HCT116 (cell line): ENCODE data around the gene CDCP1. TPM values are rescaled to one million over a fixed set of nuclear protein-coding genes. Genes with fewer than 3 reads are reported as not detected.

Experiments
- ATAC-seq: fragments of 200-7000 bp; cut with Tn5 transposase; 2 replicates; pipeline ENCODE4 v1.9.1; 2020; ENCODE audit warnings: mild to moderate bottlenecking, moderate library complexity
- BruUV-seq: library from RNA; stranded (reverse); fragments of 400-500 nt; replicated peaks from 2 replicates; lab custom pipeline; 2021; lab: Mats Ljungman, UMichigan
- CTCF ChIA-PET: fragments of 300-600 bp; sonication (Branson Sonifier 250); formaldehyde crosslinking; loops from one replicate; lab custom pipeline; 2021; ENCODE audit warnings: antibody characterized with exemption; lab: Charles Lee
- POLR2A ChIA-PET: fragments of 300-600, 350-600 bp; sonication (Branson Sonifier 250); formaldehyde crosslinking; loops from one replicate; lab custom pipeline; 2021; ENCODE audit warnings: antibody characterized with exemption; lab: Charles Lee
- RAD21 ChIA-PET, 2 experiments: fragments of 300-600 bp; sonication (Branson Sonifier 250); formaldehyde crosslinking; loops; one replicate each; lab custom pipeline; 2023; ENCODE audit warnings: low total read pairs in 2 of 2; ENCODE audit not compliant: uncharacterized antibody in 2 of 2, unreplicated experiment in 2 of 2, low non-redundant PET in 1 of 2; lab: Charles Lee
- DNase-seq: peaks from one replicate; pipeline ENCODE4 v3.0.0-alpha.2; 2010; ENCODE audit warnings: low read depth, low spot score
- H2AFZ ChIP-seq: fragments of 200-600 bp; shearing (Covaris generic), sonication (generic); 2 replicates; pipeline ENCODE4 v1.6.1; 2017; ENCODE audit warnings: low read depth, mixed run types, mixed read lengths, antibody characterized with exemption, low read length; ENCODE audit not compliant: poor library complexity, severe bottlenecking
- H3K27ac ChIP-seq: 2 replicates; pipeline ENCODE4 v1.5.1; 2012; ENCODE audit warnings: low read depth, low read length
- H3K27me3 ChIP-seq: fragments of 200-600 bp; sonication (generic); 2 replicates; pipeline ENCODE4 v1.6.1; 2016; ENCODE audit warnings: mixed run types, low read length, mixed read lengths; ENCODE audit not compliant: insufficient read depth
- H3K36me3 ChIP-seq, 2 experiments: fragments of 200-500 bp in 1 of 2; fragments of 200-600 bp in 1 of 2; sonication (Bioruptor generic) in 1 of 2; sonication (generic) in 1 of 2; 2 replicates each; pipeline versions ENCODE4 v1.5.1 to v1.6.1; 2014 to 2016; ENCODE audit warnings: low read length in 2 of 2, inconsistent platforms in 1 of 2, mixed read lengths in 1 of 2, mixed run types in 1 of 2; ENCODE audit not compliant: insufficient read depth in 2 of 2, control insufficient read depth in 1 of 2
- H3K4me1 ChIP-seq, 2 experiments: fragments of 200-600 bp in 1 of 2; sonication (generic) in 1 of 2; 2 replicates each; pipeline versions ENCODE4 v1.5.1 to v1.6.1; 2012 to 2017; ENCODE audit warnings: low read length in 2 of 2, inconsistent platforms in 1 of 2, mild to moderate bottlenecking in 1 of 2, mixed read lengths in 1 of 2, mixed run types in 1 of 2, moderate library complexity in 1 of 2; ENCODE audit not compliant: insufficient read depth in 2 of 2, control insufficient read depth in 1 of 2
- H3K4me2 ChIP-seq: fragments of 200-600 bp; sonication (generic); 2 replicates; pipeline ENCODE4 v1.6.1; 2017; ENCODE audit warnings: mixed run types, low read length, mixed read lengths
- H3K4me3 ChIP-seq, 2 experiments: fragments of 200-600 bp in 1 of 2; sonication (generic) in 1 of 2; replicated peaks in 1 of 2; 2 replicates each; pipeline ENCODE4 v1.5.1; 2011 to 2016; ENCODE audit warnings: low read length in 2 of 2, control low read depth in 1 of 2, low read depth in 1 of 2, mild to moderate bottlenecking in 1 of 2, mixed read lengths in 1 of 2, mixed run types in 1 of 2
- H3K79me2 ChIP-seq: fragments of 200-600 bp; sonication (generic); 2 replicates; pipeline ENCODE4 v1.6.1; 2017; ENCODE audit warnings: mild to moderate bottlenecking, mixed run types, low read length, moderate library complexity, mixed read lengths; ENCODE audit not compliant: insufficient read depth
- H3K9ac ChIP-seq: fragments of 200-600 bp; sonication (generic); 2 replicates; pipeline ENCODE4 v1.6.1; 2016; ENCODE audit warnings: low read length, mixed read lengths
- H3K9me2 ChIP-seq: fragments of 200-600 bp; sonication (generic), shearing (Covaris generic); 2 replicates; pipeline ENCODE4 v1.6.1; 2017; ENCODE audit warnings: mixed run types, mild to moderate bottlenecking, moderate library complexity; ENCODE audit not compliant: insufficient read depth
- H3K9me3 ChIP-seq, 2 experiments: fragments of 200-500 bp in 1 of 2; fragments of 200-600 bp in 1 of 2; sonication (Bioruptor generic) in 1 of 2; sonication (generic) in 1 of 2; 2 replicates each; pipeline ENCODE4 v1.6.1; 2014 to 2017; ENCODE audit warnings: low read length in 2 of 2, mixed read lengths in 2 of 2, inconsistent platforms in 1 of 2, low read depth in 1 of 2, mild to moderate bottlenecking in 1 of 2, mixed run types in 1 of 2, moderate library complexity in 1 of 2; ENCODE audit not compliant: control insufficient read depth in 1 of 2, insufficient read depth in 1 of 2
- H4K20me1 ChIP-seq: fragments of 200-600 bp; sonication (generic), shearing (Covaris generic); 2 replicates; pipeline ENCODE4 v1.6.1; 2017; ENCODE audit warnings: mixed run types, mild to moderate bottlenecking, moderate library complexity; ENCODE audit not compliant: insufficient read depth
- CBX3 ChIP-seq: IDR thresholded peaks from 2 replicates; pipeline ENCODE4 v1.6.1; 2012; ENCODE audit warnings: low read depth
- CEBPB ChIP-seq: IDR thresholded peaks from 2 replicates; pipeline ENCODE4 v1.6.1; 2012; ENCODE audit warnings: low read depth
- CTCF ChIP-seq, 3 experiments: fragments of 200-600 bp in 1 of 3; sonication (generic) in 1 of 3; IDR thresholded peaks in 2 of 3; conservative IDR thresholded peaks in 1 of 3; 2 replicates each; pipeline ENCODE4 v1.5.1; 2012 to 2017; ENCODE audit warnings: low read depth in 2 of 3, low read length in 2 of 3, antibody characterized with exemption in 1 of 3, borderline replicate concordance in 1 of 3, control low read depth in 1 of 3, mild to moderate bottlenecking in 1 of 3, mixed read lengths in 1 of 3, mixed run types in 1 of 3, moderate library complexity in 1 of 3; ENCODE audit not compliant: insufficient read depth in 1 of 3
- EGR1 ChIP-seq: IDR thresholded peaks from 2 replicates; pipeline ENCODE4 v1.6.1; 2012; ENCODE audit warnings: low read depth
- ELF1 ChIP-seq: IDR thresholded peaks from 2 replicates; pipeline ENCODE4 v1.6.1; 2012; ENCODE audit warnings: low read depth, borderline replicate concordance
- EZH2 ChIP-seq: fragments of 200-600 bp; sonication (generic); IDR thresholded peaks from 2 replicates; pipeline ENCODE4 v1.6.1; 2017; ENCODE audit warnings: antibody characterized with exemption, mixed run types
- FOSL1 ChIP-seq: IDR thresholded peaks from 2 replicates; pipeline ENCODE4 v1.6.1; 2012; ENCODE audit warnings: low read depth
- JUND ChIP-seq: IDR thresholded peaks from 2 replicates; pipeline ENCODE4 v1.6.1; 2012
- POLR2A ChIP-seq: IDR thresholded peaks from 2 replicates; pipeline ENCODE4 v1.7.0; 2011; ENCODE audit warnings: borderline replicate concordance; ENCODE audit not compliant: insufficient read depth, insufficient read length; ENCODE audit errors: extremely low read depth
- POLR2AphosphoS5 ChIP-seq: IDR thresholded peaks from 2 replicates; pipeline ENCODE4 v1.6.1; 2011; ENCODE audit warnings: mild to moderate bottlenecking, low read depth, low read length, moderate library complexity
- RAD21 ChIP-seq: IDR thresholded peaks from 2 replicates; pipeline ENCODE4 v1.6.1; 2012; ENCODE audit warnings: low read depth, mild to moderate bottlenecking
- REST ChIP-seq: IDR thresholded peaks from 2 replicates; pipeline ENCODE4 v1.6.1; 2012; ENCODE audit warnings: low read depth
- TCF7L2 ChIP-seq: IDR thresholded peaks from 2 replicates; pipeline ENCODE4 v1.7.0; 2011; ENCODE audit warnings: borderline replicate concordance, inconsistent platforms; ENCODE audit not compliant: insufficient read depth, insufficient read length; ENCODE audit errors: extremely low read depth
- intact Hi-C: fragments of 100-400 bp; cut with micrococcal nuclease; formaldehyde crosslinking; loops from 2 replicates; pipeline ENCODE4 v1.10.0; 2022
- total RNA-seq: library from RNA; stranded (reverse); gene quantifications from one replicate; pipeline ENCODE4 v1.2.1, GENCODE V29; 2021; ENCODE audit not compliant: unreplicated experiment

The CDCP1 gene
- total RNA-seq, 1 experiment from 2014 or later, result 196 TPM

- TF ChIP-seq FOSL1, result 0 out of 2 replicates have a peak, but pooled peaks have one; percentile 0
- no peak for TF ChIP-seq EZH2
- ChIA-PET POLR2A (interaction anchor here (0.7 to 1.7 kb wide), 5 partner anchors 9 to 45 kb away, joined by 3 to 7 read pairs (median 3); partner anchors contain the start of gene CDCP1), RAD21 (no interaction called here), CTCF (interaction anchor here (1.2 kb wide), 1 partner anchor 13 kb away, joined by 3 read pairs; no protein-coding TSS in a partner anchor)
- peak overlapping the region; percentile 2; the same call in 1 of the 2 replicates for H3K4me2 ChIP-seq
- DNase-seq, result no peak
- no peak overlapping the region for H3K4me3 ChIP-seq
- peaks cover 0 to 24% of the 10 kb centered on the region in 2 experiments; a peak in 2 of 4 replicates for H3K4me1 ChIP-seq
- ATAC-seq, result peak; percentile 59
- intact Hi-C loops, result no loop called here
- H3K79me2 ChIP-seq, result no peaks in the 10 kb centered on the region
- BruUV-seq, result no TSS peak
- H4K20me1 ChIP-seq, result no peaks in the 10 kb centered on the region
- H3K9me3 ChIP-seq, result peaks cover 0 to 4% of the 10 kb centered on the region in 2 experiments; a peak in 2 of 4 replicates
- no peak overlapping the region for H3K9ac ChIP-seq
- H3K27ac ChIP-seq, result no peak overlapping the region
- H3K9me2 ChIP-seq, result no peaks in the 10 kb centered on the region
- H3K36me3 ChIP-seq, result 0 out of 4 replicates have a peak, but pooled peaks cover 0 to 3% of the 10 kb centered on the region in 2 experiments
- H3K27me3 ChIP-seq, result no peaks in the 10 kb centered on the region
- H2AFZ ChIP-seq, result peak overlapping the region; percentile 3
Observed at GRCh38 chr3:45154641-45155147, 8.5 kb upstream of the CDCP1 start.

GRCh38 chr3:45153658-45154437, 7.7 kb upstream of the CDCP1 start:
- Histone ChIP-seq H3K27me3 (no peaks in the 10 kb centered on the region), H3K9me3 (peaks cover 0 to 4% of the 10 kb centered on the region in 2 experiments; a peak in 2 of 4 replicates), H3K4me3 (no peak overlapping the region), H3K9me2 (no peaks in the 10 kb centered on the region), H2AFZ (peak overlapping the region; percentile 3), H3K36me3 (0 out of 4 replicates have a peak, but pooled peaks cover 0 to 3% of the 10 kb centered on the region in 2 experiments), H4K20me1 (no peaks in the 10 kb centered on the region), H3K4me2 (peak overlapping the region; percentile 2; the same call in 1 of the 2 replicates), H3K27ac (no peak overlapping the region), H3K9ac (no peak overlapping the region), H3K4me1 (peaks cover 0 to 24% of the 10 kb centered on the region in 2 experiments; a peak in 2 of 4 replicates), H3K79me2 (no peaks in the 10 kb centered on the region)
- intact Hi-C loops, result no loop called here
- no peak for DNase-seq
- ChIA-PET RAD21 (no interaction called here), CTCF (interaction anchor here (1.2 kb wide), 1 partner anchor 14 kb away, joined by 3 read pairs; no protein-coding TSS in a partner anchor), POLR2A (interaction anchor here (0.6 to 1.7 kb wide), 4 partner anchors 8 to 46 kb away, joined by 3 to 7 read pairs (median 4); partner anchors contain the start of gene CDCP1)
- no peak for ATAC-seq
- BruUV-seq, result no TSS peak
- TF ChIP-seq CTCF (IDR thresholded peaks at IDR 0.05 in 2 of 3, conservative IDR thresholded peaks at IDR 0.05 in 1 of 3; ENCODE audit: borderline replicate concordance in 1 of 3, insufficient read depth in 1 of 3, low read depth in 2 of 3, low read length in 2 of 3) (no peak), JUND (no peak), REST (no peak), POLR2A (no peak), CEBPB (no peak), POLR2AphosphoS5 (no peak), ELF1 (no peak), EGR1 (no peak), RAD21 (no peak), TCF7L2 (no peak), CBX3 (no peak), FOSL1 (no peak)
